Right lung (tissue), 5 donors: ENCODE results near the gene GUCY2C. TPM values are rescaled to one million over a fixed set of nuclear protein-coding genes. Genes with fewer than 3 reads are reported as not detected.

Experiments used
- DNase-seq, 2 donors: peaks; one replicate each; pipeline ENCODE4 v3.0.0-alpha.2; 2013
- polyA plus RNA-seq, 5 donors: library from polyadenylated mRNA; unstranded; fragments of 120-200 nt; gene quantifications; one replicate each; pipeline versions ENCODE4 v1.2.1 to v1.2.3, GENCODE V29; 2013; ENCODE audit warnings: inconsistent platforms in 1 of 5, low replicate concordance in 1 of 5; ENCODE audit not compliant: insufficient read length in 5 of 5, insufficient read depth in 1 of 5

Gene GUCY2C
- polyA plus RNA-seq, 5 donors = 0.21 to 0.71 (median 0.55) TPM

GRCh38 chr12:14572401-14572800, 124.0 kb downstream of the GUCY2C start:
- DNase-seq = no peak

GRCh38 chr12:14571779-14572178, 124.6 kb downstream of the GUCY2C start:
- no peak for DNase-seq

- DNase-seq = no peak
These were observed 126.2 kb downstream of the GUCY2C start for GRCh38 chr12:14570231-14570630.

- DNase-seq = peak; percentile 63 to 69
These were observed 128.8 kb downstream of the GUCY2C start, which contains the start of gene PLBD1 for GRCh38 chr12:14567351-14568162. Gene PLBD1, minus strand, starts transcription at chr12:14567883. Its CDS starts 187 bp downstream, at chr12:14567696.

GRCh38 chr12:14564336-14564959, 132.0 kb downstream of the GUCY2C start:
- DNase-seq = no peak

- no peak for DNase-seq
These were observed 133.4 kb downstream of the GUCY2C start for GRCh38 chr12:14563046-14563445.

Other genes with a start within 250 kb of the GUCY2C start
- 10 to 100 TPM; 29.4 to 34.1 (median 31.6) TPM for gene PLBD1, start 128.7 kb downstream of the GUCY2C start, polyA plus RNA-seq
- 10 to 100 TPM; 74.4 to 99.3 (median 85.8) TPM for gene WBP11, start 106.9 kb upstream of the GUCY2C start, polyA plus RNA-seq
- 1 to 10 TPM; 2.4 to 4.1 (median 3.2) TPM for gene C12orf60, start 107.1 kb upstream of the GUCY2C start, polyA plus RNA-seq
- under 1 TPM; 0.42 to 0.82 (median 0.51) TPM for gene SMCO3, start 117.6 kb upstream of the GUCY2C start, polyA plus RNA-seq
- under 1 TPM; 0.14 to 0.89 (median 0.28) TPM for gene ART4, start 146.9 kb upstream of the GUCY2C start, polyA plus RNA-seq
- gene MGP, start 189.3 kb upstream of the GUCY2C start, polyA plus RNA-seq = 100 to 1,000 TPM in 2 of 5 donors, 10 to 100 TPM in 3; 70.2 to 112 (median 96.6) TPM
- 10 to 100 TPM in 2 of 5 donors, 1 to 10 TPM in 3; 3.4 to 13.3 (median 9.6) TPM for gene ERP27, start 241.9 kb upstream of the GUCY2C start, polyA plus RNA-seq